IPS DF 6.9 (cell line): ENCODE measurements around the gene ELK4.

Experiments
- DNase-seq: peaks from one replicate; pipeline ENCODE4 v3.0.0-alpha.2; 2013; ENCODE audit warnings: low read depth, low spot score
- H3K27ac ChIP-seq: one replicate; pipeline ENCODE4 v1.5.1; 2013; ENCODE audit warnings: low read length, control low read depth
- H3K27me3 ChIP-seq: 2 replicates; pipeline ENCODE4 v1.6.1; 2013; ENCODE audit warnings: mild to moderate bottlenecking, low read length; ENCODE audit not compliant: control insufficient read depth, insufficient read depth
- H3K36me3 ChIP-seq: 2 replicates; pipeline ENCODE4 v1.6.1; 2013; ENCODE audit warnings: low read length; ENCODE audit not compliant: control insufficient read depth, insufficient read depth
- H3K4me1 ChIP-seq: 2 replicates; pipeline ENCODE4 v1.6.1; 2013; ENCODE audit warnings: low read length; ENCODE audit not compliant: control insufficient read depth, insufficient read depth
- H3K4me3 ChIP-seq: 2 replicates; pipeline ENCODE4 v1.5.1; 2013; ENCODE audit warnings: mild to moderate bottlenecking, low read length
- H3K9me3 ChIP-seq: 2 replicates; pipeline ENCODE4 v1.6.1; 2013; ENCODE audit warnings: low read length, inconsistent platforms; ENCODE audit not compliant: control insufficient read depth, insufficient read depth
- WGBS: extraction: QIAGEN DNeasy Blood & Tissue Kit; methylation state at CpG from one replicate; pipeline ENCODE4 v1.1.7; 2013; ENCODE audit warnings: mixed read lengths, missing lambda C conversion rate; ENCODE audit not compliant: insufficient read length, insufficient coverage; 5-methylcytosine and 5-hydroxymethylcytosine counted together

ELK4 gene

GRCh38 chr1:205561501-205562203 lies 70.2 kb downstream of the ELK4 start:
- H3K27ac ChIP-seq: no peak overlapping the region
- 0 out of 2 replicates have a peak, but pooled peaks cover 1% of the 10 kb centered on the region for H3K27me3 ChIP-seq
- no peak for DNase-seq
- no peaks in the 10 kb centered on the region for H3K9me3 ChIP-seq
- peaks cover 1% of the 10 kb centered on the region; the same call in 1 of the 2 replicates for H3K4me1 ChIP-seq
- WGBS: no CpG with 5 or more reads among the region's 1 CpG
- H3K36me3 ChIP-seq: no peaks in the 10 kb centered on the region
- H3K4me3 ChIP-seq: no peak overlapping the region
